H1 (cell line): ENCODE data around the gene FRMPD4. TPM values are rescaled to one million over a fixed set of nuclear protein-coding genes. Genes with fewer than 3 reads are reported as not detected.

Experiments
- CTCF ChIA-PET: fragments of 300-600 bp; sonication (Branson Sonifier 250); formaldehyde crosslinking; loops from one replicate; lab custom pipeline; 2021; ENCODE audit not compliant: partially characterized antibody; lab: Charles Lee
- POLR2A ChIA-PET: fragments of 300-600 bp; sonication (Branson Sonifier 250); formaldehyde crosslinking; loops from one replicate; lab custom pipeline; 2021; ENCODE audit warnings: inconsistent platforms; ENCODE audit not compliant: partially characterized antibody; lab: Charles Lee
- DNase-seq, 2 experiments: peaks; one replicate each; pipeline versions ENCODE4 v3.0.0 to v3.0.0-alpha.2; 2010 to 2022; ENCODE audit warnings: low spot score in 2 of 2, low read depth in 1 of 2, mixed read lengths in 1 of 2
- FAIRE-seq: peaks from 2 replicates; lab custom pipeline; 2011; peaks lifted over from hg19 to GRCh38; lab: Jason Lieb, UNC
- H2AFZ ChIP-seq: 2 replicates; pipeline ENCODE4 v1.8.1; 2012; ENCODE audit warnings: low read length, inconsistent platforms
- H2AK5ac ChIP-seq: 2 replicates; pipeline ENCODE4 v1.6.1; 2013; ENCODE audit warnings: low read depth, low read length
- H2BK120ac ChIP-seq: replicated peaks from 2 replicates; pipeline ENCODE3; 2013; ENCODE audit warnings: low read depth, low read length, inconsistent platforms
- H2BK12ac ChIP-seq: 2 replicates; pipeline ENCODE4 v1.6.1; 2013; ENCODE audit warnings: low read depth, low read length
- H2BK15ac ChIP-seq: 2 replicates; pipeline ENCODE4 v1.6.1; 2013; ENCODE audit warnings: low read length
- H2BK20ac ChIP-seq: 2 replicates; pipeline ENCODE4 v1.6.1; 2013; ENCODE audit warnings: low read length
- H2BK5ac ChIP-seq: 2 replicates; pipeline ENCODE4 v1.6.1; 2013; ENCODE audit warnings: low read depth, low read length
- H3K14ac ChIP-seq: 2 replicates; pipeline ENCODE4 v1.6.1; 2013; ENCODE audit warnings: inconsistent platforms; ENCODE audit not compliant: insufficient read length
- H3K18ac ChIP-seq: 2 replicates; pipeline ENCODE4 v1.6.1; 2013; ENCODE audit warnings: low read length; ENCODE audit errors: extremely low read depth
- H3K23ac ChIP-seq: 2 replicates; pipeline ENCODE4 v1.6.1; 2013; ENCODE audit warnings: inconsistent platforms; ENCODE audit not compliant: insufficient read length
- H3K23me2 ChIP-seq: 2 replicates; pipeline ENCODE4 v1.6.1; 2013; ENCODE audit warnings: low read depth, low read length
- H3K27ac ChIP-seq: 2 replicates; pipeline ENCODE4 v1.6.1; 2011; ENCODE audit warnings: low read depth, low read length, inconsistent platforms
- H3K27me3 ChIP-seq, 4 experiments: replicated peaks in 1 of 4; 1 replicate in 1 of 4; 2 replicates in 3 of 4; pipeline versions ENCODE4 v1.6.1 to v1.8.1; 2011 to 2013; ENCODE audit warnings: low read length in 3 of 4, mild to moderate bottlenecking in 3 of 4, inconsistent platforms in 2 of 4, mixed read lengths in 2 of 4, moderate library complexity in 1 of 4; ENCODE audit not compliant: control insufficient read depth in 3 of 4, insufficient read depth in 3 of 4; ENCODE audit errors: extremely low read depth in 1 of 4
- H3K36me3 ChIP-seq, 4 experiments: 2 replicates each; pipeline versions ENCODE4 v1.6.1 to v1.8.1; 2011 to 2013; ENCODE audit warnings: mild to moderate bottlenecking in 4 of 4, low read length in 3 of 4, moderate library complexity in 2 of 4, control low read depth in 1 of 4, inconsistent platforms in 1 of 4; ENCODE audit not compliant: insufficient read depth in 4 of 4, control insufficient read depth in 2 of 4
- H3K4ac ChIP-seq: replicated peaks from 2 replicates; pipeline ENCODE3; 2013; ENCODE audit warnings: low read length, low read depth, mixed read lengths, inconsistent platforms; ENCODE audit not compliant: insufficient read length
- H3K4me1 ChIP-seq, 4 experiments: replicated peaks in 1 of 4; 1 replicate in 1 of 4; 2 replicates in 3 of 4; pipeline versions ENCODE4 v1.6.1 to v1.8.1; 2011 to 2013; ENCODE audit warnings: low read length in 3 of 4, inconsistent platforms in 2 of 4, mixed read lengths in 1 of 4; ENCODE audit not compliant: insufficient read depth in 4 of 4, control insufficient read depth in 3 of 4
- H3K4me2 ChIP-seq, 2 experiments: 2 replicates each; pipeline versions ENCODE4 v1.6.1 to v1.8.1; 2011 to 2013; ENCODE audit warnings: low read depth in 2 of 2, low read length in 2 of 2, control low read depth in 1 of 2, inconsistent platforms in 1 of 2, mild to moderate bottlenecking in 1 of 2; ENCODE audit not compliant: insufficient read depth in 1 of 2
- H3K4me3 ChIP-seq, 4 experiments: fragments of 200-600, 300-600 bp in 1 of 4; sonication (generic), shearing (Covaris generic), sonication (Bioruptor Twin) in 1 of 4; 2 replicates each; pipeline versions ENCODE4 v1.5.1 to v1.8.1; 2011 to 2016; ENCODE audit warnings: low read length in 4 of 4, low read depth in 3 of 4, control low read depth in 2 of 4, inconsistent platforms in 2 of 4, mild to moderate bottlenecking in 2 of 4, mixed read lengths in 1 of 4, moderate library complexity in 1 of 4; ENCODE audit not compliant: insufficient read depth in 2 of 4; ENCODE audit errors: extremely low read depth in 1 of 4
- H3K56ac ChIP-seq: replicated peaks from 2 replicates; pipeline ENCODE3; 2013; ENCODE audit warnings: low read depth, mild to moderate bottlenecking, mixed read lengths, low read length, inconsistent platforms; ENCODE audit not compliant: insufficient read length
- H3K79me1 ChIP-seq: 2 replicates; pipeline ENCODE4 v1.6.1; 2013; ENCODE audit warnings: low read depth, low read length, control low read depth
- H3K79me2 ChIP-seq, 2 experiments: 2 replicates each; pipeline versions ENCODE4 v1.6.1 to v1.8.1; 2012 to 2013; ENCODE audit warnings: low read length in 2 of 2, mild to moderate bottlenecking in 2 of 2, inconsistent platforms in 1 of 2; ENCODE audit not compliant: insufficient read depth in 2 of 2, control insufficient read depth in 1 of 2
- H3K9ac ChIP-seq, 4 experiments: replicated peaks in 1 of 4; 1 replicate in 1 of 4; 2 replicates in 3 of 4; pipeline versions ENCODE4 v1.6.1 to v1.8.1; 2011 to 2013; ENCODE audit warnings: low read depth in 3 of 4, low read length in 3 of 4, control low read depth in 2 of 4, mild to moderate bottlenecking in 2 of 4, moderate library complexity in 2 of 4, inconsistent platforms in 1 of 4; ENCODE audit errors: extremely low read depth in 1 of 4
- H3K9me3 ChIP-seq, 2 experiments: 2 replicates each; pipeline versions ENCODE4 v1.6.1 to v1.8.1; 2012 to 2013; ENCODE audit warnings: mild to moderate bottlenecking in 2 of 2, moderate library complexity in 2 of 2, control low read depth in 1 of 2, inconsistent platforms in 1 of 2, low read depth in 1 of 2, low read length in 1 of 2, mixed read lengths in 1 of 2; ENCODE audit not compliant: insufficient read depth in 2 of 2
- H4K20me1 ChIP-seq, 2 experiments: replicated peaks in 1 of 2; 2 replicates each; pipeline versions ENCODE3 to v1.8.1; 2011 to 2013; ENCODE audit warnings: inconsistent platforms in 2 of 2, low read length in 2 of 2, mild to moderate bottlenecking in 1 of 2; ENCODE audit not compliant: insufficient read depth in 2 of 2, control insufficient read depth in 1 of 2
- H4K5ac ChIP-seq: 2 replicates; pipeline ENCODE4 v1.6.1; 2013; ENCODE audit warnings: low read length, low read depth, mixed read lengths, inconsistent platforms; ENCODE audit not compliant: insufficient read length
- H4K8ac ChIP-seq: 2 replicates; pipeline ENCODE4 v1.8.0; 2013; ENCODE audit warnings: mild to moderate bottlenecking, moderate library complexity, low read length, inconsistent platforms; ENCODE audit not compliant: insufficient read depth; ENCODE audit errors: extremely low read depth
- H4K91ac ChIP-seq: replicated peaks from 2 replicates; pipeline ENCODE3; 2013; ENCODE audit warnings: low read length, mixed read lengths, inconsistent platforms; ENCODE audit not compliant: insufficient read length
- BRCA1 ChIP-seq: IDR thresholded peaks from 2 replicates; pipeline ENCODE4 v1.6.1; 2012; ENCODE audit warnings: low read depth, low read length, improper control_type of control experiment
- HDAC6 ChIP-seq: IDR thresholded peaks from one replicate; pipeline ENCODE4 v1.7.1; 2012; ENCODE audit warnings: low read depth, mild to moderate bottlenecking, inconsistent platforms, low read length, moderate library complexity
- KDM4A ChIP-seq: IDR thresholded peaks from one replicate; pipeline ENCODE4 v1.7.1; 2012; ENCODE audit warnings: low read depth, mild to moderate bottlenecking, moderate library complexity, low read length, inconsistent platforms; ENCODE audit not compliant: severe bottlenecking
- TCF12 ChIP-seq: IDR thresholded peaks from 2 replicates; pipeline ENCODE4 v1.6.1; 2011; ENCODE audit warnings: low read depth, mild to moderate bottlenecking, low read length
- WGBS, 2 experiments: shearing (Covaris generic) in 1 of 2; methylation state at CpG; one replicate each; pipeline versions ENCODE4 v1.1.6 to v1.1.7; 2013 to 2015; ENCODE audit warnings: low lambda C conversion rate in 2 of 2, mixed read lengths in 2 of 2, inconsistent platforms in 1 of 2, low coverage in 1 of 2, missing lambda C conversion rate in 1 of 2; ENCODE audit not compliant: insufficient replicate concordance in 2 of 2, insufficient coverage in 1 of 2, insufficient read length in 1 of 2; ENCODE audit errors: extremely low coverage in 1 of 2, missing lambda C conversion rate in 1 of 2; 5-methylcytosine and 5-hydroxymethylcytosine counted together
- polyA plus RNA-seq, 7 experiments: library from polyadenylated mRNA; depleted of rRNA in 3 of 7; stranded (reverse) in 5 of 7; unstranded in 2 of 7; fragments of >200 nt in 5 of 7; fragments of 200-250 nt in 2 of 7; gene quantifications; 1 replicate in 5 of 7; 2 replicates in 1 of 7; 4 replicates in 1 of 7; pipeline versions ENCODE4 v1.2.1 to v1.2.3, GENCODE V29; 2011 to 2013; ENCODE audit warnings: missing spikeins in 2 of 7, mixed read lengths in 2 of 7
- total RNA-seq: library from RNA; stranded (reverse); fragmentation: NEBNext Ultra II Directional; extraction: Animal tissue kit (Norgen Biotek cat#: 25700); gene quantifications from 2 replicates; pipeline ENCODE4 v1.2.1, GENCODE V29; 2021

FRMPD4 gene
- total and polyA plus RNA-seq, 2 of the 8 experiments (the other 6 are each of a cell fraction or from before 2014, with no cell fraction given): 0.02 to 0.37 TPM

- 93% methylated on average over 3 of the region's 3 CpGs; no CpG with 5 or more reads in 1 of the 2 experiments for WGBS, 2 experiments
- no peak for TF ChIP-seq BRCA1
- no peak for TF ChIP-seq KDM4A
- TF ChIP-seq TCF12: no peak
- TF ChIP-seq HDAC6: no peak
- Histone ChIP-seq H2AK5ac (no peak overlapping the region), H2BK20ac (no peak overlapping the region), H4K8ac (no peak overlapping the region), H3K4me3 (no peak overlapping the region), H3K9me3 (no peaks in the 10 kb centered on the region), H3K79me2 (no peaks in the 10 kb centered on the region), H3K14ac (no peak overlapping the region), H3K4me1 (no peaks in the 10 kb centered on the region), H3K79me1 (no peaks in the 10 kb centered on the region), H4K5ac (no peak overlapping the region), H4K91ac (no peak overlapping the region), H3K9ac (no peak overlapping the region), H3K56ac (no peak overlapping the region), H3K27me3 (no peaks in the 10 kb centered on the region), H3K4ac (no peak overlapping the region), H2AFZ (no peak overlapping the region), H2BK12ac (no peak overlapping the region), H3K4me2 (no peak overlapping the region), H4K20me1 (no peaks in the 10 kb centered on the region), H3K18ac (no peak overlapping the region), H2BK120ac (no peak overlapping the region), H3K23ac (no peak overlapping the region), H3K36me3 (no peaks in the 10 kb centered on the region), H3K27ac (no peak overlapping the region), H3K23me2 (no peaks in the 10 kb centered on the region), H2BK5ac (no peak overlapping the region), H2BK15ac (no peak overlapping the region)
- no peak for DNase-seq
- CTCF ChIA-PET: no interaction called here
- POLR2A ChIA-PET: no interaction called here
- FAIRE-seq: no peak
Observed at GRCh38 chrX:12118134-12118533, 20.1 kb upstream of the FRMPD4 start.
